Retinal pigment epithelial cell (primary cell): Measurements from ENCODE around the gene USP12.

Source experiments
- DNase-seq: peaks from one replicate; pipeline ENCODE4 v3.0.0-alpha.2; 2010; ENCODE audit warnings: low read depth
- H3K4me3 ChIP-seq: 2 replicates; pipeline ENCODE4 v1.5.1; 2011; ENCODE audit warnings: mild to moderate bottlenecking, low read length, control low read depth, moderate library complexity
- TF ChIP-seq, protein P1 (sequence below): conservative IDR thresholded peaks from 2 replicates; pipeline ENCODE4 v1.5.1; 2011; ENCODE audit warnings: low read depth, low read length, control low read depth, inconsistent platforms

USP12 gene

GRCh38 chr13:27172495-27172842 is 858 bp upstream of the USP12 start:
- H3K4me3 ChIP-seq = peak overlapping the region; percentile 68
- no peak for DNase-seq
- TF ChIP-seq, protein P1, sequence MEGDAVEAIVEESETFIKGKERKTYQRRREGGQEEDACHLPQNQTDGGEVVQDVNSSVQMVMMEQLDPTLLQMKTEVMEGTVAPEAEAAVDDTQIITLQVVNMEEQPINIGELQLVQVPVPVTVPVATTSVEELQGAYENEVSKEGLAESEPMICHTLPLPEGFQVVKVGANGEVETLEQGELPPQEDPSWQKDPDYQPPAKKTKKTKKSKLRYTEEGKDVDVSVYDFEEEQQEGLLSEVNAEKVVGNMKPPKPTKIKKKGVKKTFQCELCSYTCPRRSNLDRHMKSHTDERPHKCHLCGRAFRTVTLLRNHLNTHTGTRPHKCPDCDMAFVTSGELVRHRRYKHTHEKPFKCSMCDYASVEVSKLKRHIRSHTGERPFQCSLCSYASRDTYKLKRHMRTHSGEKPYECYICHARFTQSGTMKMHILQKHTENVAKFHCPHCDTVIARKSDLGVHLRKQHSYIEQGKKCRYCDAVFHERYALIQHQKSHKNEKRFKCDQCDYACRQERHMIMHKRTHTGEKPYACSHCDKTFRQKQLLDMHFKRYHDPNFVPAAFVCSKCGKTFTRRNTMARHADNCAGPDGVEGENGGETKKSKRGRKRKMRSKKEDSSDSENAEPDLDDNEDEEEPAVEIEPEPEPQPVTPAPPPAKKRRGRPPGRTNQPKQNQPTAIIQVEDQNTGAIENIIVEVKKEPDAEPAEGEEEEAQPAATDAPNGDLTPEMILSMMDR = no peak

DNA sequence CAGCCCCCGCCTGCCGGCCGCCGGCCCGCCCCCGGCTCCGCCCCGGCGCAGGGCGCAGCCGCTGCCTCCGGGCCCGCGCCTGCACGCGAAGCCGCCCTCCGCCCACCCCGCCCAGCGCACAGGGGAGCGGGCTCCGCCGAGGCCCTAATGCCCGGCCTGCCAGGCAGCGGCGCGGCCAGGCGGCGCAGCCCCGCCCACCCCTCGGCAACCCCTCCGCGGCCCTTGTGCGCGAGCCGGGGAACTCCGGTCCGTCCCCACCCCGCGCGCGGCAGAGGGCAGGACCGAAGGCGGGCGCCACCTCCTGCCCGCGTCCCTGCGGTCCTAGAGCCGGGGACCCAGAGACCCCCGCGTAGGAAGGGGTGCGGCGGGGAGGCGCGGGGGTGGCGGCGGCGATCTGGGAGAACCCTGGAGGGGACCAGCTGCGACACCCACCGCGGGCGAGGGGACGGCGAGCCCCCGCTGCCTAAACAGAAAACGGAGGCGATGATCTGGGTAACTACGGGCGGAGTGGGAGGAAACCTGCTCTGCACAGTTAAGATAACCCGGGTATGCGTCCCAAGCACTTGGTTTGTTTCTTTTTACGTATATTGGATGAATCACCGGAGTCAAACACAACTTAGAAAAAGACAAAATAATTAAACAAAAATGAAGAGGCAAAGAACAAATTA is 350 bp upstream of the USP12 start:
- TF ChIP-seq, protein P1 = no peak
- DNase-seq = peak; percentile 65
- peak overlapping the region; percentile 68 for H3K4me3 ChIP-seq

GRCh38 chr13:27170516-27171243 is 931 bp downstream of the USP12 start:
- TF ChIP-seq, protein P1 = no peak
- DNase-seq = no peak
- H3K4me3 ChIP-seq = peak overlapping the region; percentile 72

GRCh38 chr13:27170221-27170515 is 1.4 kb downstream of the USP12 start:
- TF ChIP-seq, protein P1 = no peak
- peak; percentile 69 for DNase-seq

DNA sequence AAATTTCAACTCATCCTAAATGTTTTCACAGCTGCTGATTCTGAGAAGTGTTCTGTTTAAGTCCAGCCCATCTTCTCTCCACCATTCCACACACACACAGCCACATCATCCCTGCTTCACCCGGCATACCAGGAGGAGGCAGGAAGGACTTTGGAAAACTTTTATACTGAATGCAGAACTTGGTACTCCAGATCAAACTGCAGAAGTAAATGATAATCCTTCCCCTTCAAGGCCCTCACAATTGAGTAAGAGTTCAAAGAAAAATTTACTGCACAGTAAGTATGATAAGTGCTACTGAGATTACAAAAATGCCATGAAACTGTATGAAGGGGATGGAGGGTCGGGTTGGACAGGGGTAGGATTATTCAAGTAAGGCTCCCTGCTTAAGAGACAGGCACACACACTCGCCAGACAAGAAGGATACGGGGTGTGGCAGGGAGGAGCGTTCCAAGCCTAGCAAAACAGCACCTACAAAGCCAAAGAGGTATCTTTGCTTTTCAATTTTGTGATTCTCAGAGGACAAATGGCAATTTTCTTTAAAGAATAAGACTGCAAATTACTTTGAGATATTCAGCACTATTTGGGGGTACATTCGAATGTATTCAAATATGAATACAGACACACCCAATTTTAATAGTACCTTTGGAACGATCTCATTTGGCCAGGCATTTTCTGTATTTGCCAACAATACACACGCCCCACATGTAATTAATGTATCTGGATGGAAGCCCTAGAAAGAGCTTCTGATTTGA is 2.5 kb downstream of the USP12 start:
- H3K4me3 ChIP-seq = no peak overlapping the region
- no peak for DNase-seq
- TF ChIP-seq, protein P1 = no peak

More at GRCh38 chr13:27170221-27170515, 1.4 kb downstream of the USP12 start:
- H3K4me3 ChIP-seq = peak overlapping the region; percentile 72

DNA sequence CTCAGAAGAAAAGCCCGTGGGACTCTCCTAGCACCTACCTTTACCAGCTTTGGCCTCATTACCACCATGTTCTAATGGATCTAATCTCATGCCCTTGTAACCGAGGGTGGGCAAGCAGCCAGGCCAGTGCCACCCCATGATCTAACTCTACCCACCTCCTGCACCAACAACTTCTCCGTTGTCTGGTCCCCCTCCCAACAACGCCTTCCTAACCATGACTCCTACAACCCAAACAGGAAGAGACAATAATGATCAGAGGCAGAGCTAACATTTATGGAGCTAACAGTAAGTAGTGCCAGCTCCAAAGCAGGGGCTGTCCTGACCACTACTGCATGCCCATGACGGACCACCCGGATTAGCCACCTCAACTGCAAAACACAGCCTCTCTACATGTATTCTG is 3.5 kb downstream of the USP12 start:
- TF ChIP-seq, protein P1 = no peak
- no peak for DNase-seq
- no peak overlapping the region for H3K4me3 ChIP-seq

- no peak for DNase-seq
- H3K4me3 ChIP-seq = no peak overlapping the region
- TF ChIP-seq, protein P1 = no peak
Measured at GRCh38 chr13:27166313-27166712, 5.3 kb downstream of the USP12 start.
